Measurements from ENCODE around the gene ABTB2. TPM values are rescaled to one million over a fixed set of nuclear protein-coding genes. Genes with fewer than 3 reads are reported as not detected.
"Not testable (repeated sequence)": the region's sequence is repeated elsewhere in the genome, so short reads cannot be mapped to it uniquely, and the experiment has no call there.

ABTB2 gene
- total RNA-seq, 2 experiments from 2014 or later = 1.2 TPM

DNA sequence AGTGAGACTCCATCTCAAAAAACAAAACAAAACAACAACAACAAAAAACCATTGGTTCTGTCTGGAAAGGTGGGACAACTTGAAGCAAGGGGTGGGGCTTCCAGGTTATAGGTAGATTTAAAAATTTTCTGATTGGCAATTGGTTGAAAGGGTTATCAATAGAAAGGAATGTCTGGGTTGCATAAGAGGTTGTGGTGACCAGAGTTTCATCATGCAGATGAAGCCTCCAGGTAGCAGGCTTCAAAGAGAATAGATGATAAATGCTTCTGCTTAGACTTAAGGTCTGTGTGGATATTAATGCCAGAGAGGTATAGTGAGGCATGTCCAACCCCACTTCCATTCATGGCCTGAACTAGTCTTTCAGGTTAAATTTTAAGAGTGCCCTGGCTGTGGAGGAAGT is 135.8 kb downstream of the ABTB2 start:
- CTCF ChIA-PET = interaction anchor here (0.6 kb wide), 1 partner anchor 419 kb away, joined by 3 read pairs; no protein-coding TSS in a partner anchor
- Mint-ChIP-seq H3K27ac (no peak overlapping the region), H3K4me1 (peaks cover 2% of the 10 kb centered on the region), H3K9me3 (ENCODE audit: low read depth) (no peaks in the 10 kb centered on the region), H3K36me3 (ENCODE audit: low read depth) (no peaks in the 10 kb centered on the region), H3K4me3 (no peak overlapping the region), H3K27me3 (peaks cover 5% of the 10 kb centered on the region)
- POLR2A ChIA-PET = no interaction called here
- ATAC-seq (no peak), DNase-seq (no peak)
- intact Hi-C loops (cut with DNase I, micrococcal nuclease) = no loop called here

DNA sequence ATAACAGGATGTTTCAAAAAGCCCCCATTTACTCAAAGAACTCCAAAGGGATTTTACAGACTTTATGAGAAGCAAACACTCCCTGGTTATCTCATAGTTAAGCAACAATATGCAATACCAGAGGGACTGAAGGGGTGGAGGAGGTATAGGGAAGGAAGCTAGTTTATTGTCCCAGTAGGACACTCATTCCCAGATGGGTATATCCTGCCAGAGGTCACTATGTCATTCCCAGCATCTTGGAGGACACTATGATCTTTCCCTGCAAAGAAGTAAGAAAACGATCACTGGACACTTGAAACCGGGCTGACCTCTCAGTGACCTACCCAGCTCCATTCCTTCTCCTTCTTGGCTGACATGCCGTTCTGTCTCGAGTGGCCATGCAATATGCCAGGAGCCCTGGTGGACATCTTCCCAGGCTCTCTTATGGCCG is 137.9 kb downstream of the ABTB2 start:
- Mint-ChIP-seq H3K27ac (no peak overlapping the region), H3K36me3 (ENCODE audit: low read depth) (no peaks in the 10 kb centered on the region), H3K9me3 (ENCODE audit: low read depth) (no peaks in the 10 kb centered on the region), H3K4me3 (no peak overlapping the region), H3K27me3 (peaks cover 5% of the 10 kb centered on the region), H3K4me1 (peaks cover 7% of the 10 kb centered on the region)
- intact Hi-C loops (cut with DNase I, micrococcal nuclease) = no loop called here
- ChIA-PET CTCF (interaction anchor here (0.7 kb wide), 2 partner anchors 10 to 14 kb away, joined by 3 to 5 read pairs; no protein-coding TSS in a partner anchor), POLR2A (no interaction called here)
- DNase-seq = no peak
- no peak for ATAC-seq

DNA sequence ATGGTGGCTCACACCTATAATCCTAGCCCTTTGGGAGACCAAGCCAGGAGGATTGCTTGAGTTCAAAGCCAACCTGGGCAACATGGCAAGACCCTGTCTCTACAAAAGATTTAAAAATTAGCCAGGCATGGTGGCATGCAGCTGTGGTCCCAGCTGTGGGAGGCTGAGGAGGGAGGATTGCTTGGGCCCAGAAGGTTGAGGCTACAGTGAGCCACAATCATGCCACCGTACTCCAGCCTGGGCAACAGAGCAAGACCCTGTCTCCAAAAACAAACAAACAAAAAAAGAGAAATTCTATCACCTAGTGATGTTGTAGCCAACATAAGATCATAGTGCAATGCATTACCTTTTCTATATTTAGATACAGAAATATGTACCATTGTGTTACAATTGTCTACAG is 138.5 kb downstream of the ABTB2 start:
- ATAC-seq = no peak
- H3K27ac Mint-ChIP-seq = no peak overlapping the region
- intact Hi-C loops (cut with DNase I, micrococcal nuclease) = no loop called here
- no peaks in the 10 kb centered on the region for H3K36me3 Mint-ChIP-seq (ENCODE audit: low read depth)
- H3K27me3 Mint-ChIP-seq = peaks cover 5% of the 10 kb centered on the region
- H3K4me3 Mint-ChIP-seq = no peak overlapping the region
- ChIA-PET CTCF (interaction anchor here (0.7 kb wide), 1 partner anchor 10 kb away, joined by 3 read pairs; no protein-coding TSS in a partner anchor), POLR2A (no interaction called here)
- H3K9me3 Mint-ChIP-seq (ENCODE audit: low read depth) = no peaks in the 10 kb centered on the region
- peaks cover 13% of the 10 kb centered on the region for H3K4me1 Mint-ChIP-seq
- no peak for DNase-seq

DNA sequence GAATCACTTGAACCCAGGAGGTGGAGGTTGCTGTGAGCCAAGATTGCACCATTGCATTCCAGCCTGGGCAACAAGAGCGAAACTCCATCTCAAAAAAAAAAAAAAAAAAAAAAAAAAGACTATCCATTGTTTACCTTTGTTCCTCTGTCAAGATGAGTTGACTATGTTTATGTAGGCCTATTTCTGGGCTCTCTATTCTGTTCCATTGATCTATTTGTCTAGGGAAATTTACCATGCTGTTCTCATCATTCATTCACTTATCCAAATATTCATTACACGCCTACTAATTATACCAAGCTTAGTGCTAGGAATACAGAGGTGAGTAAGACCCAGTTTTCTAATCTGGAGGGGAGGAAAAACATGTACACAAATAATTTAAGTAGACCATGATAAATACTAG is 139.1 kb downstream of the ABTB2 start:
- intact Hi-C loops (cut with DNase I, micrococcal nuclease); POLR2A ChIA-PET; H3K36me3 Mint-ChIP-seq (ENCODE audit: low read depth); H3K9me3 Mint-ChIP-seq (ENCODE audit: low read depth); ATAC-seq; CTCF ChIA-PET; H3K27ac Mint-ChIP-seq; H3K27me3 Mint-ChIP-seq; DNase-seq; H3K4me3 Mint-ChIP-seq: not testable (repeated sequence)
- peaks cover 18% of the 10 kb centered on the region for H3K4me1 Mint-ChIP-seq

DNA sequence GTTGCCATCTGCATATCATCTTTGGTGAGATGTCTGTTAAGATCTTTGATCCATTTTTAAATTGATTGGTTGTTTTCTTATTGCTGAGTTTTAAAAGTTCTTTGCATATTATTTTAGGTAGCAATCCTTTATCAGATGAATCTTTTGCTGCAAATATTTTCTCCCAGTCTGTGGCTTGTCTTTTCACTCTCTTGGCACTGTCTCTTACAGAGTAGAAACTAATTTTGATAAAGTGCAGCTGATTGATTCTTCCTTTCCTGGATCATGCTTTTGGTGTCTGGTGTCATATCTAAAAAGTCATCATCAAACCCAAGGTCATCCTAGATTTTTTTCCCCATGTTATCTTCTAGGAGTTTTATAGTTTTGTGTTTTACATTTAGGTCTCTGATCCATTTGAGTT is 139.7 kb downstream of the ABTB2 start:
- H3K36me3 Mint-ChIP-seq (ENCODE audit: low read depth) = no peaks in the 10 kb centered on the region
- intact Hi-C loops (cut with DNase I, micrococcal nuclease) = no loop called here
- ATAC-seq = no peak
- no peak for DNase-seq
- peaks cover 3% of the 10 kb centered on the region for H3K27me3 Mint-ChIP-seq
- H3K27ac Mint-ChIP-seq = no peak overlapping the region
- no peak overlapping the region for H3K4me3 Mint-ChIP-seq
- peaks cover 22% of the 10 kb centered on the region for H3K4me1 Mint-ChIP-seq
- no peaks in the 10 kb centered on the region for H3K9me3 Mint-ChIP-seq (ENCODE audit: low read depth)
- CTCF ChIA-PET = no interaction called here
- POLR2A ChIA-PET = no interaction called here

DNA sequence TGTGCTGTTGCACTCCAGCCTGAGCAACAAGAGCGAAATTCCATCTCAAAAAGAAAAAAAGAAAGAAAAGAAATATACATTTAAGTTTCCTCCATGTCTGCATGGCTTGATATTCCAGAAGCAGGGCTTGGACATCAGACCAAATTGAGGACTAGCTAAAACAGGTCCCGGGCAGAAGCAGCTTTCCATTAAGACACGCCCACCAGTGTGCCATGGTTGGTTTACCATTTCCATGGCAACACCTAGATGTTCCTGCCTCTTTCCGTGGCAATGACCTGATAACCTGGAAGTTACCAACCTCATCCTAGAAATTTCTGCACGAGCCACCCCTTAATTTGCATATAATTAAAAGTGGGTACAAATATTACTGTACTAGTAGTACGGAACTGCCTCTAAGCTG is 141.1 kb downstream of the ABTB2 start:
- CTCF ChIA-PET = interaction anchor here (1.3 kb wide), 1 partner anchor 42 kb away, joined by 7 read pairs; no protein-coding TSS in a partner anchor
- POLR2A ChIA-PET = no interaction called here
- Mint-ChIP-seq H3K27ac (no peak overlapping the region), H3K9me3 (ENCODE audit: low read depth) (no peaks in the 10 kb centered on the region), H3K27me3 (peaks cover 3% of the 10 kb centered on the region), H3K4me1 (peaks cover 22% of the 10 kb centered on the region), H3K4me3 (no peak overlapping the region), H3K36me3 (ENCODE audit: low read depth) (no peaks in the 10 kb centered on the region)
- DNase-seq (no peak), ATAC-seq (no peak)
- intact Hi-C loops (cut with DNase I, micrococcal nuclease) = no loop called here

DNA sequence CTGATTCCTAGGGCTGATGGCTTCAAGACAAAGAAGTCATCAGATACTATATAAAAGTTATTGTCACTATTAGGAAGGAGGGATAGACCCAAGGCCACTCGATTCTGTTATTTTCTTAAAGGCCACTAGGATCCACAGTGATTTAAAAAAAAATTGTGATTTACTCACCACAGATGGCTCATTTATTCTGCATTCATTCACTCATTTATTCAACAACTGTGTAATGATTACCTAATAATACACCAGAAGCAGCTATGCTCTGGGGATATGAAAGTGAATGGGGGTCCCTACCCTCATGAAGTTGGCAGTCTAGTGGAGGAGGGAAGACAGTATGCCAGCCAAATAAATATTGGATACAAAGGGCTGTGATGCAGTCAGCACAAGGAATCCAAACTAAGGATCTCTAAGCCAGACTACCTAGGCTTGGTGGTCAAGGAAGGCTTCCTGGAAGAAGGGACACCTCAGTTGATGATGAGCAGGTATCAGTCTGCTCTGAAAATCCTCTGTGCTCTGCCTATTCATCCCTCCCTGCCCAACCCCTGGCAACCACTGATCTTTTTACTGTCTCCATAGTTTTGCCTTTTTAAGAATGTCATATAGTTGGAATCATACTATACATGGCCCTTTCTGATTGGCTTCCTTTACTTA is 141.9 kb downstream of the ABTB2 start:
- Mint-ChIP-seq H3K27ac (no peak overlapping the region), H3K4me3 (no peak overlapping the region), H3K4me1 (peaks cover 22% of the 10 kb centered on the region), H3K27me3 (peaks cover 3% of the 10 kb centered on the region), H3K9me3 (ENCODE audit: low read depth) (no peaks in the 10 kb centered on the region), H3K36me3 (ENCODE audit: low read depth) (no peaks in the 10 kb centered on the region)
- intact Hi-C loops (cut with DNase I, micrococcal nuclease) = loop anchor here (1.0 to 2.0 kb wide), 4 partner anchors 18 to 142 kb away; partner anchors contain the start of gene ABTB2 (in 1 of the 2)
- ChIA-PET CTCF (interaction anchor here (1.1 to 2.3 kb wide), 6 partner anchors 10 to 141 kb away, joined by 3 to 11 read pairs (median 7); partner anchors contain the start of gene ABTB2), POLR2A (interaction anchor here (1.4 kb wide), 1 partner anchor 111 kb away, joined by 5 read pairs; the partner anchor contains the start of gene NAT10)
- ATAC-seq (no peak), DNase-seq (no peak)

DNA sequence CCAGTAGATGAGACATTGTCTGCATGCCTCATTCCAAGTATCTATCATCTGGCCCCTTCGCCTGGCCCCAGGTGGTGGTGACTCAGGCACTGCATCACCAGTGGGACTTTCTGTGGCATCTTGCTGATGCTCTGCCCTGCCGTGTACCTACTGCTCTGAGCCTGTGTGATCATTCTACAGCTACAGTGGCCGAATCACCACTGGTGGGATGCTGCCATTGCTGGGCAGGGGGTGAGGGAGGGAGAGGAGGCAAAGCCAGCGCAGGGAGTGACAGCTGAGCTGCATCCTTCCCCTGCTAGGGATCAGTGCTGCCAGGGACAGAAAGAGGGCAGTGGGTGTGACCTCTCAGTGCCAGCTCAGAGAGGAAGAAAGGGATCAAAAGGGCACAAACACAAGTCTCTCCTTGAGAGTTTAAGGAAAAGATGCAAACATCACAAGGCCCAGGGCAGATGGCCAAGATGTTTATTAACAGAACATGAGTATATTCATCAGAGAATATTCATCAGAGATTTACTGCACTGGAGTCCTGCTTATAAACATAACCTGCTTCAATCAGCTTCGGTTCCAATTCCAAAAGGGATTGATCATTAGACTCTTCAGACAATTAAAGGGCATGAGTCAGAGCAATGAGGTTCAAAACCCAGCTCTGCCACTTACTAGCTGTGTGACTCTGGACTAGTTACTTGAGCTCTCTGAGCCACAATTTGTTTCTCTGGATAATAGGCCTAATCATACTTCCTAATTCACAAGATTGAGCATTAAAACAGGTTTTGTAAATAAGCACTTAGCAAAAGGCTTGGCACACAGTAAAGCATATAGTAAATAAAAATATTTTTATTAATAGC is 142.6 kb downstream of the ABTB2 start:
- Mint-ChIP-seq H3K4me3 (no peak overlapping the region), H3K9me3 (ENCODE audit: low read depth) (no peaks in the 10 kb centered on the region), H3K4me1 (peaks cover 22% of the 10 kb centered on the region), H3K27me3 (peaks cover 6% of the 10 kb centered on the region), H3K36me3 (ENCODE audit: low read depth) (no peaks in the 10 kb centered on the region), H3K27ac (peak overlapping the region; percentile 74)
- intact Hi-C loops (cut with DNase I, micrococcal nuclease) = loop anchor here (1.0 to 2.0 kb wide), 4 partner anchors 19 to 143 kb away; partner anchors contain the start of gene ABTB2 (in 1 of the 2)
- peak; percentile 99 for ATAC-seq
- peak; percentile 92 for DNase-seq
- CTCF ChIA-PET = interaction anchor here (0.7 to 2.3 kb wide), 8 partner anchors 11 to 142 kb away, joined by 3 to 11 read pairs (median 6); partner anchors contain the start of gene ABTB2
- POLR2A ChIA-PET = interaction anchor here (0.8 to 1.4 kb wide), 2 partner anchors 19 to 110 kb away, joined by 3 to 5 read pairs; partner anchors contain the start of gene NAT10

DNA sequence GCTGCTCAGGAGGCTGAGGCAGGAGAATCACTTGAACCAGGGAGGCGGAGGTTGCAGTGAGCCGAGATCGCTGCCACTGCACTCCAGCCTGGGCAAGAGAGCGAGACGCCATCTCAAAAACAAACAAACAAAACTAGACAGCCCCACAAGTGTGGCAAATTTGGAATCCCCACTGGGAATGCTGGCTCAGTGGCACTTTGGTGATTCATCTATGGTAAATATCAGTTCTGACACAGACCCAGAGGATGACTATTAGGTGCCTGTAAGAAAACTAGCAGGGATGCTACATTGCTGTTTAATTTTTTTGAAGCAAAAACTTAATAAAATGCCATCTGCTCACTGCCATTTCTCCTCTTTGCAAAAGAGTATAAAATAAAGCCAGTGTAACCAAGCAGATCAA is 144.4 kb downstream of the ABTB2 start:
- DNase-seq = no peak
- Mint-ChIP-seq H3K9me3 (ENCODE audit: low read depth) (no peaks in the 10 kb centered on the region), H3K4me1 (peaks cover 27% of the 10 kb centered on the region), H3K36me3 (ENCODE audit: low read depth) (no peaks in the 10 kb centered on the region), H3K27ac (no peak overlapping the region), H3K27me3 (peaks cover 3% of the 10 kb centered on the region), H3K4me3 (no peak overlapping the region)
- ATAC-seq = no peak
- intact Hi-C loops (cut with DNase I, micrococcal nuclease) = no loop called here
- CTCF ChIA-PET = interaction anchor here (2.3 kb wide), 1 partner anchor 25 kb away, joined by 7 read pairs; no protein-coding TSS in a partner anchor
- POLR2A ChIA-PET = interaction anchor here (0.7 kb wide), 1 partner anchor 61 kb away, joined by 3 read pairs; no protein-coding TSS in a partner anchor

DNA sequence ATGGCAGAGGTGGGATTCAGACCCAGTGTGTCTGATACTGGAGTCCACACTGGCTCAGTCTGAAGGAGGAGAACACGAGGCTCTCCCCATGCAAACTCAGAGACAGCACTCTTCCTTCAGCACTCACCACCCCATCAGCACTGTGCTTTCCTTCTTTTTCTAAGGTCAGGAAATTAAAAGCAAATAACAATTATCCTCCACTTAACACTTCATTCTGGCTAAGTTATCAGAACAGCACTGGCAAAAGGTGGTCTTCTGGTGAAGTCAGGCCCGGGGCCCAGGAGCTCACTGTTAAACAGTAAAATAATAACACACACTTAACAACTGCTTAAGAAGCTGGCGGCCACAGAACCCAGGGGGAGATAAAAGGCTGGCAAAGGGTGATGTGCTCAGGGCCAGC is 145.2 kb downstream of the ABTB2 start:
- Mint-ChIP-seq H3K9me3 (ENCODE audit: low read depth) (no peaks in the 10 kb centered on the region), H3K36me3 (ENCODE audit: low read depth) (no peaks in the 10 kb centered on the region), H3K4me3 (no peak overlapping the region), H3K27me3 (peaks cover 5% of the 10 kb centered on the region), H3K27ac (no peak overlapping the region), H3K4me1 (peaks cover 32% of the 10 kb centered on the region)
- intact Hi-C loops (cut with DNase I, micrococcal nuclease) = no loop called here
- ATAC-seq (no peak), DNase-seq (no peak)
- ChIA-PET CTCF (interaction anchor here (0.5 kb wide), 1 partner anchor 9 kb away, joined by 3 read pairs; no protein-coding TSS in a partner anchor), POLR2A (no interaction called here)

DNA sequence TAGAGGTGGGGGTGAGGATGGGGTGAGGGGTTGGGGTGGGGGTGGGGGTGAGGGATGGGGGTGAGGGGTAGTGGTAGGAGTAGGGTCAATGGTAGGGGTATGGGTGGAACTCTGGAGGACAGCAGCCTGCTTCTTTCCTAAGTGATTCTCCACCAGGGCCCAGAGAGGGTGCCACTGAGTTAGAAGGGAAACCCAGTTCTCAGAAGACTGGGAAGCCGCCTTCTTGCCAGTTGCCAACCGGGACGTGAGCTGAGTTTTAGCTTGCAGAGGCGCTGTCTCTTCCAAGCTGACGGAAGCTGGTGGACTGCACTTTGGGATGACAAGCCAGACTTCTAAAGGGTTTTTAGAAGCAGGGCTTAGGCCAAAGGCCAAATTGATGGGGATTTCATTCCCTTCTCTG is 148.0 kb downstream of the ABTB2 start:
- no peaks in the 10 kb centered on the region for H3K9me3 Mint-ChIP-seq (ENCODE audit: low read depth)
- no peak overlapping the region for H3K27ac Mint-ChIP-seq
- intact Hi-C loops (cut with DNase I, micrococcal nuclease) = no loop called here
- CTCF ChIA-PET = interaction anchor here (0.7 to 1.6 kb wide), 3 partner anchors 10 to 35 kb away, joined by 3 to 7 read pairs (median 3); no protein-coding TSS in a partner anchor
- H3K27me3 Mint-ChIP-seq = peaks cover 5% of the 10 kb centered on the region
- H3K4me1 Mint-ChIP-seq = peaks cover 31% of the 10 kb centered on the region
- no peak overlapping the region for H3K4me3 Mint-ChIP-seq
- POLR2A ChIA-PET = no interaction called here
- no peaks in the 10 kb centered on the region for H3K36me3 Mint-ChIP-seq (ENCODE audit: low read depth)
- no peak for ATAC-seq
- DNase-seq = no peak
